ENCODE measurements around the gene TNRC18. TPM values are rescaled to one million over a fixed set of nuclear protein-coding genes. Genes with fewer than 3 reads are reported as not detected.
A peak's percentile ranks its signal among the peaks of the same experiment; 100 is the strongest.
"Not testable (repeated sequence)": the region's sequence is repeated elsewhere in the genome, so short reads cannot be mapped to it uniquely, and the experiment has no call there.

TNRC18 gene
- total and polyA plus RNA-seq, 9 of the 15 experiments (the other 6 are each of a cell fraction or from before 2014, with no cell fraction given), result 0.03 to 43.2 (median 18.0) TPM

DNA sequence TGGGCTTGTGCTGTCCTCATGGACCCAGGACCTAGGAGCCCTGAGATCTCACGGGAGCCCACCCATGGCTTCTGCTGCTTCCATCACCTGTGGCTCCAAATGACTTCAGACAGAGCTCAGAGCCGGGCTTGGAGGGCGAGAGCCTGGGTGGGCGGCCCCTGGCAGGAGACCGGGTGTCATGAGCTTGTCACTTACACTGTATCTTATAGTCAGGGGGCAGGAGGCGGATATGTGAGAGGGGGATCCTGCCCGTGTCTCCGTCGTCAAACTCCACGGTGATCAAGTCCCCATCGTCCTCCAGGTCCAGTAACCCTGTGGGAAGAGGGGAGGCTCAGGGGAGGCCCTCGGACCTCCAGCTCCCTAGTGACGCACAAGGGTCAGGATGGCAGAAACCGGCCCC is 107.9 kb downstream of the TNRC18 start (continued):
- no peak for TF ChIP-seq SAFB (IDR thresholded peaks at IDR 0.05; ENCODE audit: borderline replicate concordance, low read depth, low read length)
- no peak for TF ChIP-seq STAT5B (CRISPR knock-in tag; IDR thresholded peaks at IDR 0.05)
- TF ChIP-seq OTX1 (CRISPR knock-in tag; IDR thresholded peaks at IDR 0.05), result no peak
- no peak for TF ChIP-seq CBFA2T3 (IDR thresholded peaks at IDR 0.05)
- no peak for TF ChIP-seq TSC22D4 (tag; IDR thresholded peaks at IDR 0.05)

DNA sequence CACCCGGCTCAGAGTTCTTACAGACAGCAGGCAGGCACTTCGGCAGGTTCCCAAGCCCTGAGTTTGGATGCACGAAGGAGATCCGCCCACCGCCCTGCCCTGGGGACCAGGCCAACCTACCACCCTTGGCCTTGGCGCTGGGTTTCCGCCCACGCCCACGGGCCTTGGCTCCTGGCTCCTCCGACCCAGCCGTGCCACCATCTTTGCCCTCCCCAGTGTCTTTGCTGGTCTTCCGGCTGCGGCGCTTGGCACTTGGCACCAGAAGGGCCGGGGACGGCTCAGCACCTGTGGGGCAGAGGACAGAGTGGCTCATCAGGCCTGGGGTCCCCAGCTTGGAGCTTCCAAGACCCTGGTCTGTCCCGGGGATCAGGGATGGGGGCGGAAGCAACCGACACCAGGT is 108.8 kb downstream of the TNRC18 start:
- Histone ChIP-seq H3K27me3 (ENCODE audit: control insufficient read depth in 2 of 2, insufficient read depth in 2 of 2, low read length in 2 of 2) (no peaks in the 10 kb centered on the region), H3K9ac (ENCODE audit: insufficient read depth in 1 of 2, low read depth in 2 of 2, low read length in 2 of 2) (no peak overlapping the region), H4K20me1 (replicated peaks; ENCODE audit: control insufficient read depth, insufficient read depth, low read length) (no peaks in the 10 kb centered on the region), H3K4me2 (ENCODE audit: insufficient read depth, low read length) (no peak overlapping the region), H3K9me3 (replicated peaks; ENCODE audit: control insufficient read depth, insufficient read depth, low read depth, low read length) (no peaks in the 10 kb centered on the region; the same call in 1 of the 2 replicates), H3K9me1 (ENCODE audit: control insufficient read depth, insufficient read depth, low read length) (no peaks in the 10 kb centered on the region), H3K27ac (ENCODE audit: extremely low read depth, low read depth, low read length) (no peak overlapping the region), H3K4me3 (no peak overlapping the region), H2AFZ (ENCODE audit: low read depth, low read length) (no peak overlapping the region), H3K79me2 (ENCODE audit: control insufficient read depth, insufficient read depth, low read length) (no peaks in the 10 kb centered on the region), H3K36me3 (ENCODE audit: control insufficient read depth, insufficient read depth, low read length) (peaks cover 11% of the 10 kb centered on the region; the same call in 2 of the 3 replicates), H3K4me1 (replicated peaks in 1 of 2; ENCODE audit: control insufficient read depth in 2 of 2, insufficient read depth in 2 of 2, low read length in 2 of 2) (no peaks in the 10 kb centered on the region)
- DNase-seq (ENCODE audit: extremely low read depth in 1 of 4, low spot score in 3 of 4) (no peak), FAIRE-seq (no peak), ATAC-seq (no peak)
- in situ Hi-C loops (cut with MboI) (no loop called here), intact Hi-C loops (cut with micrococcal nuclease) (no loop called here)
- ChIA-PET POLR2A (no interaction called here), CTCF (ENCODE audit: low intra/inter-chr PET ratio) (no interaction called here)
- TF ChIP-seq RBM22 (IDR thresholded peaks at IDR 0.05; ENCODE audit: low read depth, low read length, poor library complexity, severe bottlenecking) (peak; percentile 73), U2AF1 (optimal IDR thresholded peaks at IDR 0.05; ENCODE audit: low read depth, low read length) (no peak), STAG1 (CRISPR knock-in tag; IDR thresholded peaks at IDR 0.05; ENCODE audit: borderline replicate concordance) (no peak), BRD4 (IDR thresholded peaks at IDR 0.05) (no peak), POLR2G (IDR thresholded peaks at IDR 0.05; ENCODE audit: low read depth, low read length) (peak; percentile 61), ASH1L (IDR thresholded peaks at IDR 0.05; ENCODE audit: borderline replicate concordance, low read depth, partially characterized antibody) (no peak)
- 88% methylated on average over 15 of the region's 19 CpGs for WGBS (ENCODE audit: insufficient coverage, low coverage, missing lambda C conversion rate)
- no TSS peak for BruUV-seq (replicated peaks)

GRCh38 chr7:5313076-5313885 is 110.4 kb downstream of the TNRC18 start:
- POLR2A ChIA-PET; H3K27ac ChIP-seq (ENCODE audit: extremely low read depth, low read depth, low read length); H2AFZ ChIP-seq (ENCODE audit: low read depth, low read length); H3K79me2 ChIP-seq (ENCODE audit: control insufficient read depth, insufficient read depth, low read length); H3K27me3 ChIP-seq (ENCODE audit: control insufficient read depth in 2 of 2, insufficient read depth in 2 of 2, low read length in 2 of 2); DNase-seq (ENCODE audit: extremely low read depth in 1 of 4, low spot score in 3 of 4); H3K9me1 ChIP-seq (ENCODE audit: control insufficient read depth, insufficient read depth, low read length); H3K4me2 ChIP-seq (ENCODE audit: insufficient read depth, low read length); BruUV-seq (replicated peaks); in situ Hi-C loops (cut with MboI); H3K9ac ChIP-seq (ENCODE audit: insufficient read depth in 1 of 2, low read depth in 2 of 2, low read length in 2 of 2); intact Hi-C loops (cut with micrococcal nuclease); FAIRE-seq; H3K4me1 ChIP-seq (replicated peaks in 1 of 2; ENCODE audit: control insufficient read depth in 2 of 2, insufficient read depth in 2 of 2, low read length in 2 of 2); H3K4me3 ChIP-seq; H4K20me1 ChIP-seq (replicated peaks; ENCODE audit: control insufficient read depth, insufficient read depth, low read length); H3K9me3 ChIP-seq (replicated peaks; ENCODE audit: control insufficient read depth, insufficient read depth, low read depth, low read length); ATAC-seq: not testable (repeated sequence)
- CTCF ChIA-PET (ENCODE audit: low intra/inter-chr PET ratio), result interaction anchor here (0.6 kb wide), 1 partner anchor 55 kb away, joined by 5 read pairs; no protein-coding TSS in a partner anchor
- WGBS (ENCODE audit: insufficient coverage, low coverage, missing lambda C conversion rate), result 91% methylated on average over 14 of the region's 48 CpGs
- H3K36me3 ChIP-seq (ENCODE audit: control insufficient read depth, insufficient read depth, low read length), result peaks cover 11% of the 10 kb centered on the region; the same call in 2 of the 3 replicates
